PFSK-1 (cell line): ENCODE results near the gene USH2A. TPM values are rescaled to one million over a fixed set of nuclear protein-coding genes. Genes with fewer than 3 reads are reported as not detected.

Experiments used
- FOXP2 ChIP-seq: optimal IDR thresholded peaks from 2 replicates; pipeline ENCODE3; 2011; ENCODE audit warnings: borderline replicate concordance, control low read depth, inconsistent platforms; ENCODE audit not compliant: insufficient read depth; ENCODE audit errors: extremely low read length, extremely low read depth
- POLR2AphosphoS5 ChIP-seq: IDR thresholded peaks from 2 replicates; pipeline ENCODE4 v1.6.1; 2012; ENCODE audit warnings: low read depth, mild to moderate bottlenecking, control low read depth, low read length, moderate library complexity
- REST ChIP-seq, 2 experiments: IDR thresholded peaks; 2 replicates each; pipeline versions ENCODE4 v1.6.1 to v1.8.0; 2011 to 2012; ENCODE audit warnings: low read depth in 2 of 2, low read length in 2 of 2, control low read depth in 1 of 2, inconsistent platforms in 1 of 2, mild to moderate bottlenecking in 1 of 2, moderate library complexity in 1 of 2; ENCODE audit not compliant: insufficient read depth in 1 of 2
- SIN3A ChIP-seq: IDR thresholded peaks from 2 replicates; pipeline ENCODE4 v1.6.1; 2012; ENCODE audit warnings: mild to moderate bottlenecking, low read length, moderate library complexity, borderline replicate concordance; ENCODE audit not compliant: insufficient read depth
- TAF1 ChIP-seq: IDR thresholded peaks from 2 replicates; pipeline ENCODE4 v1.6.1; 2012; ENCODE audit warnings: low read length, control low read depth, borderline replicate concordance; ENCODE audit not compliant: insufficient read depth
- polyA plus RNA-seq: library from polyadenylated mRNA; unstranded; fragments of >200 nt; gene quantifications from one replicate; pipeline ENCODE4 v1.2.1, GENCODE V29; 2012; ENCODE audit warnings: low read depth, missing spikeins; ENCODE audit not compliant: insufficient read length

Gene USH2A
- not detected for polyA plus RNA-seq

- TF ChIP-seq REST (IDR thresholded peaks at IDR 0.05; ENCODE audit: insufficient read depth in 1 of 2, low read depth in 2 of 2, low read length in 2 of 2) (no peak), SIN3A (no peak), FOXP2 (no peak)
Observed at GRCh38 chr1:216422821-216423520, at the start of gene USH2A. TSS of gene USH2A (minus strand) at chr1:216423448. CDS start at chr1:216422336, 1,112 bp downstream.

GRCh38 chr1:216466162-216466801 lies 43.0 kb upstream of the USH2A start:
- TF ChIP-seq REST (IDR thresholded peaks at IDR 0.05; ENCODE audit: insufficient read depth in 1 of 2, low read depth in 2 of 2, low read length in 2 of 2) (no peak), FOXP2 (no peak), TAF1 (no peak), POLR2AphosphoS5 (no peak), SIN3A (no peak)

GRCh38 chr1:216464489-216464888 lies 41.2 kb upstream of the USH2A start:
- TF ChIP-seq FOXP2: no peak
- no peak for TF ChIP-seq POLR2AphosphoS5
- TF ChIP-seq REST (IDR thresholded peaks at IDR 0.05; ENCODE audit: insufficient read depth in 1 of 2, low read depth in 2 of 2, low read length in 2 of 2): no peak

- TF ChIP-seq TAF1: no peak
- no peak for TF ChIP-seq SIN3A
Observed at GRCh38 chr1:216462066-216462775, 39.0 kb upstream of the USH2A start.

GRCh38 chr1:216461466-216461865 lies 38.2 kb upstream of the USH2A start:
- TF ChIP-seq TAF1 (no peak), REST (IDR thresholded peaks at IDR 0.05; ENCODE audit: insufficient read depth in 1 of 2, low read depth in 2 of 2, low read length in 2 of 2) (no peak), FOXP2 (no peak), POLR2AphosphoS5 (no peak), SIN3A (no peak)
